ENCODE data around the gene ANKS1B.

- TF ChIP-seq GATA2 (IDR thresholded peaks at IDR 0.05; ENCODE audit: low read depth, low read length) (no peak), GATA3 (IDR thresholded peaks at IDR 0.05; ENCODE audit: low read depth, low read length) (no peak)
These were observed 592.5 kb downstream of the ANKS1B start for GRCh38 chr12:99392091-99392850.

All from SH-SY5Y (cell line).